GM18508 (cell line): ENCODE results near the gene KRTAP10-3.
"Not testable (repeated sequence)": the region's sequence is repeated elsewhere in the genome, so short reads cannot be mapped to it uniquely, and the experiment has no call there.

Source experiments
- ATAC-seq: cut with Tn5 transposase; IDR thresholded peaks from one replicate; pipeline ENCODE4 v1.9.1; 2021; ENCODE audit warnings: moderate number of reproducible peaks; ENCODE audit not compliant: insufficient read depth, unreplicated experiment

The KRTAP10-3 gene

GRCh38 chr21:44572959-44573583 lies 14.5 kb upstream of the KRTAP10-3 start:
- ATAC-seq = no peak

GRCh38 chr21:44571844-44572782 lies 13.5 kb upstream of the KRTAP10-3 start:
- no peak for ATAC-seq

DNA sequence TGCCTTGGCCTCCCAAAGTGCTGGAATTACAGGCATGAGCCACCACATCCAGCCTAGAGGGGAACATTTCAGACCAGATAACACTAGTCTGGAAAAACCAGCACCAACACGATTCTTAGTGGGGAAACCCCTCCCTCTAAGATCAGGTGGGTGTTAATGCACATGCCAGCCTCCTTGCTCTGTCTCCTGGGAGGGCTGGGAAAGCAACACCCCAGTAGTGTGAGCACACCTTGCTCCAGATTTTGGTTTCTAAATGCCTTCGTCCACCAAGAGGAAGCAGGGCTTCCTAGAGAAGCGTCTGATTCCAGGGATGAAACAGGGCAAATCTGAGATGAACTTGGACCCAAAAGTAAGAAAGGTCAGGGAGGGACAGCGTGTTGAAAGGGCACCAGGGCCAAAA lies 12.7 kb upstream of the KRTAP10-3 start:
- ATAC-seq = no peak

- no peak for ATAC-seq
These were observed 11.4 kb upstream of the KRTAP10-3 start for GRCh38 chr21:44569861-44570517.

DNA sequence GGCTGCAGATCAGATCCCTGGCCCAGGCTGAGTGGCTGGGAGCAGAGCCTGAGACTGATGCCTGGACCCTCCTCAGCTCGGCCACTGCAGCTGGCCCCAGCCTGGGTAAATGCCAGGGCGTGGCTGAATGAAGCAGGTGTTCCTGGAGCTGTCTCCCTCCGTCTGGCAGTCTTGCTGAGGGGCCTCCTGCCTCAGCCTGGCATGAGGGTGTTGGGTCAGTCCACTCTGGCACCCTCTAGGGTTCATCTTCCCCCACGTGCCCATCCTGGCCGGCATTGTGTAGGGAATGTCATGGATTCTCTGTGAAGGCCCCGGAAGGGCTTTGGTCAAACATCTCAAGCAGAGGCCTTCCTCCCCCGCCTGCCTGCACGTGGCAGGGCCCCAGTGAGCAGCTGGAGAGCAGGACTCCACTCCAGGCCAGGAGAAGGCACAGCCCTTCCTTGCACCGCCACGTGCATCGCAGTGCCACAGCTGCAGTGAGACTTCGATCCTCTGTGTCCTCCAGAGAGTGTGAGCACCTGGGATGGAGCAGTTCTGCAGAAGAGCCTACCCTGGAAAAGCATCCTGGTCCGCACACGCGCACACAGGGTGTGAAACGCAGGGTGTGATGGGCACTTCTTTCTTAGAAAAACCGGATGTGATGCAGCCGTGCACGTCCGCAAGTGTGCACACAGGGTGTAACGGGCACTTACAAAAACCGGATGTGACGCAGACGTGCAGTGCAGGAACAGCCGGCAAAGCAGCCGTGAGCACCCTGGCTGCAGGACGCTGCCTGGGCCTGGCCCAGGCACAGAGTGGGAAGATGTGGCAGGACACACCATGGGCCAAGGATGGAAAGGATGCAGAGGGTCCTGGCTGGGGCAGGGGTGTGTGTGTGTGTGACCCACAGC lies 10.3 kb upstream of the KRTAP10-3 start:
- ATAC-seq = no peak

DNA sequence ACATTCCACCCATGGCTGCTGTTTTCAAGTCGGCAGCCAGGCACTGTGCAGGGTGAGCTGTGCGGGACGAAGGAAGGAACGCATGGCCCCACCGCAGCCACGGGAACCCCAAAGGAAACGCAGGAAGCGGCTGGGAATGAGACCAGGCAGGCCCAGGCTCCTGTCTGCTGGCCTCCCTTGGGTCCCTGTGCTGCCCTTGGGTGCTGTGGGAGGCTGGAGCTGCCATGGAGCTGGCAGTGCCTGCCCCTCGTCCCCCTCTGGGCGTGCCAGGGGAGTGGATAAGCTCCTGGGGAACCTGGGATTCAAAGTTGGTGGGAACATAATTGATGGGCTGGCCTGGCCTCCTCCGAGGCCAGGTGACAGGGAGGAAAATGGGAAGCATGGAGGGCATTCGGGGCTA lies 9.7 kb upstream of the KRTAP10-3 start:
- no peak for ATAC-seq

GRCh38 chr21:44567481-44568171 lies 9.0 kb upstream of the KRTAP10-3 start:
- ATAC-seq = no peak

DNA sequence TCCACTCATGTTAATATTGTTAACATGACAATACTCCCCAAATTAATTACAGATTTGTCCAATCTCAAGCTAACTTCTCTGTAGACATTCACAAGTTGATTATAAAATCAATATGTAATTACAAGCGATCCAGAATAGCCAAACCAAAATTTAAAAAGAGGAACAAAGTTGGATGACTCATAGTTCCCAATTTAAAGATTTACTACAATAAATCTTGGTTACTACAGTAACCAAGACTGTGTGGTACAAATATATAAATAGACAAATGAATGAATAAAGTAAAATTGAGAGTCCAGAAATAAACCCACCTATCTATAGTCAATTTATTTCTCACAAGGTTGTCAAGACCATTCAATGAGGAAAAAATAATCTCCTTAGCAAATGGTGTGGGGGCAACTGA lies 7.8 kb upstream of the KRTAP10-3 start:
- no peak for ATAC-seq

DNA sequence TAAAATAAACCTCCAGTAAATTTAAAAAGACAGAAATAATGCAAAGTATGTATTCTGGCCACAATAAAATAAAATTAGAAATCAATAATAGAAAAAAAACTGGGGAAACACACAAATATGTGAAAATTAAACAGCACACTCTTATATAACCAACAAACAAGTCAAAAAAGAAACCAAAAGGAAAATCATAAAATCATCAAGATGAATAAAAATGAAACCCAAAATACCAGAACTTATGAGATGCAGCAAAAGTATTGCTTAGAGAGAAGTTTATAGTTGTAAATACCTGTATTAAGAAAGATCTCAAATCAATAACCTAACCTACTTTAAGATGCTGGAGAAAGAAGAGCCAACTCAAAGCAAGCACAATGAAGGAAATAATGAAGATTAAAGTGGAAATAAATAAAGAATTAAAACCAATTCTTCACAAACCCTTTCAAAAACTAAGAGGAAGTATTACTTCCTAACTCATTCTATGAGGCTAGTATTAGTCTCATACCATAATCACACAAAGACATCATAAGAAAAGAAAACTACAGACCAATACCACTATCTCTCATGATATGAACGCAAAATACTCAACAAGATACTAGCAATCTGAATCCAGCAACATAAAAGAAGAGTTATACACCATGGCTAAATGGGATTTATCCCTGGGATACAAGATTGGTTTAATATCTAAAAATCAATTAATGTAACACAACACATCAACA lies 6.4 kb upstream of the KRTAP10-3 start:
- no peak for ATAC-seq

DNA sequence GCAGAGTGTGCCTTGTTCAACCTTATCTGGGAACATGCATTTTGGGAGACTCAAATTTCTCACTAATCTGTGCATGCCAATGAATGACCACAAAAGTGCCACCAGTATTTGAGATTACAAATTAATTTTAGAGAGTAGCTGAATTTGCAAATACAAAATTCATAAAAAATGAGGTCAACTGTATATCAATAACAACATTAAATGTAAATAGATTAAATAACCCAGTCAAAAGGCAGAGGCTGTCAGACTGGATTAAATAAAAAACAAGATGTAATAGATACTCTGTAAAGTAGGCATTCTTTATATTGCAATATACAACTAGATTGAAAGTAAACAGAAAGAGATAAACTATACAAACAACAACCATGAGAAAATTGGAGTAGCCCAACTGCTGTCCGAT lies 5.5 kb upstream of the KRTAP10-3 start:
- no peak for ATAC-seq

DNA sequence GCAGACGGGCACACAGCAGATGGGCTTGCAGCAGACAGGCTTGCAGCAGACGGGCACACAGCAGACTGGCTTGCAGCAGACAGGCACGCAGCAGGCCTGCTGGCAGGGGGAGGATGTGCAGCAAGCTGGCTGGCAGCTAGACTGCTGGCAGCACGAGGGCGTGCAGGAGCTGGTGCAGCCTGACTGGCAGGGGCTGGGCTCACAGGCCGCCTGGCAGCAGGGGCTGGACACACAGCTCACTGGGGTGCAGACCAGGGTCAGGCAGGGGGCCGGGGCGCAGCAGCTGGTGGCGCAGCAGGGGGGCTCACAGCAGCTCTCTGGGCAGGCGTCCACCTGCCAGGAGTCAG lies 293 bp downstream of the KRTAP10-3 start:
- ATAC-seq = not testable (repeated sequence)

- ATAC-seq = no peak
These were observed 885 bp downstream of the KRTAP10-3 start for GRCh38 chr21:44557491-44558328.

- ATAC-seq = no peak
These were observed 1.7 kb downstream of the KRTAP10-3 start for GRCh38 chr21:44556879-44557278.

DNA sequence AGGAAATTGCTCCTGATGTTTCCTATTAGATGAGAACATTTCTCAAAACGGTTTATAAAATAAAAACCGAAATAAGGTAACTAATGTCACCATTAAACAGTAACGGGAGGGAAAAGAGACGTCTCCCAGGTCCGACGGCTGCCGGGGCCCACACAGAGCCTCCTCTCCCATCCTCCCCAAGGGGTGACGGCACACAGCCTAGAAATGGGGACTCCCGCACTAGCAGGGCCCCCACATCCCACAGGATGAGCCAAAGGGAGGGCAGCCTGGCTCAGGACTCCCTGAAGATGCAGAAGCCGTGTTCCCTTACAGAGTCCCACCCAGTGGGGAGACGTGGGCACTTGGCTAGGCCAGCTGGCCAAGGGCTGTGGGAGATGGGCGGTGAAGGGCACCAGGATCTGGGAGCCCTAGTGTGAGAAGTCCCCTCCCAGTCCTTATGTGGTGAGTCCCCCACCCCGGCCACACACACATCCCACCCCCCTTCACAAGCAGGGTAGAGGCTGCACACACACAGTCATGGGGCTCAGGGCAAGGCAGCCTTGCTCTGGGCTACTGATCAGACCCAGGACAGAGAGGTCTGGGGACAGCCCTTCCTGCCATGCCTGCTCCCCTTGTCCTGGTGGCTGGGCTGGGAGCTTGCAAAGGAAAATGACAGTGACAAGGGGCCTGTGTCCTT lies 3.3 kb downstream of the KRTAP10-3 start:
- ATAC-seq = no peak

DNA sequence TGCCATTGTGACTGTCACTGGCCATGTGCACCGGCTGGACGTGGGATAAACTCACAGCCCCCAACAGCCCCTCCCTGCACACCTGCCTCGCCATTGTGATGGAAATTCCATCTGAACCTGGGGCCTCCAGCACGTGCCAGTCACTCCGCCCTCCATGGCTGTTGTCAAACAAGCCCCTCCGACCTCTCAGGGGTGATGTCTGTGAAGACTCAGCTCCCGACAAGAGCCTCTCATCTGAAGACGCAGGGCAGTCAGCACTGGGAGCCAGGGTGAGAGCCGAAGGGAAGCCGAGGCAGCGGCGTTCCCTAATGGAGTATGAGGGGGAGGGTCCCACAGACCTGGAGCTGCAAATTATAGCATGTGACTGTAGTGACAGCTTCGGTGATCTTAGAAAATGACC lies 5.9 kb downstream of the KRTAP10-3 start:
- ATAC-seq = no peak

- no peak for ATAC-seq
These were observed 6.5 kb downstream of the KRTAP10-3 start for GRCh38 chr21:44552136-44552535.

DNA sequence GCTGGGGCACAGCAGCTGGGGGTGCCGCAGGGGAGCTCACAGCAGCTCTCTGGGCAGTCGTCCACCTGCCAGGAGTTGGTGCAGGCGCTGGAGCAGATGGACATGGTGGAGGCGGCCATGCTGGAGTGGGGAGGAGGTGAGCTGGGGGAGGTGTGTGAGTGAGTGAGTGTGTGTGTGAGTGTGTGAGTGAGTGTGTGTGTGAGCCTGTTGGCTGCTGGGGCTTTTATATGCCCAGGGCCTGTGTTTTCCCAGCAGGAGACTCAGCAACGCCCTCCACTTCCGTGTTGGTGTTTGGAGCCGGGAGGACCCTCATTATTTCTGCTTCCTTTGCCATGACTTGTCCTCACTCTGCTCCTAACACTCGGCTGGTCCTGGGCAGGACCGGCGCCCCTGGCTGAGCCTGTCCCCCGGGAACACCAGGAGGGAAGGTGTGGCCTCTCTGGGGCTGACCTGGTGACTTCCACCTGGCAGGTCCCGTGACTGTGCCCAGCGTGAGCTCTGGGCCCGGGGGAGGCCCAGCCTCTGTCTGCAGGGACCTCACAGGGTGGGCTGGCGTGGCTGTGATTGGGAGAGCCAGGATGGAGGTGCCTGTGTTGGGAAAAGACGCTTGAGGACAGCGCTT lies 7.1 kb downstream of the KRTAP10-3 start, which contains the start of gene KRTAP10-2:
KRTAP10-2 (minus strand) TSS at position 166 of the 622 bp plus-strand sequence; CDS start at position 119, 47 bp downstream.
- ATAC-seq = no peak
